KOPT-K1 (cell line): Measurements from ENCODE around the gene NSMCE3.
A peak's percentile ranks its signal among the peaks of the same experiment; 100 is the strongest.

Experiments
- H3K27ac ChIP-seq: fragments of 200-600 bp; sonication (generic); 2 replicates; pipeline ENCODE4 v1.5.1; 2016; ENCODE audit warnings: antibody characterized with exemption, mild to moderate bottlenecking, low read depth, low read length; ENCODE audit not compliant: poor library complexity, severe bottlenecking
- H3K36me3 ChIP-seq: fragments of 200-600 bp; sonication (generic); 2 replicates; pipeline ENCODE4 v1.5.1; 2017; ENCODE audit warnings: antibody characterized with exemption, mild to moderate bottlenecking, low read length, moderate library complexity; ENCODE audit not compliant: insufficient read depth
- H3K9me3 ChIP-seq: fragments of 200-600 bp; sonication (generic); 2 replicates; pipeline ENCODE4 v1.5.1; 2017; ENCODE audit warnings: antibody characterized with exemption, low read length, mild to moderate bottlenecking; ENCODE audit not compliant: insufficient read depth, poor library complexity, severe bottlenecking

NSMCE3 gene

GRCh38 chr15:29280514-29280913 lies 10.9 kb upstream of the NSMCE3 start:
- Histone ChIP-seq H3K27ac (no peak overlapping the region), H3K36me3 (no peaks in the 10 kb centered on the region)

GRCh38 chr15:29278436-29279105 lies 8.9 kb upstream of the NSMCE3 start:
- Histone ChIP-seq H3K27ac (no peak overlapping the region), H3K36me3 (no peaks in the 10 kb centered on the region), H3K9me3 (no peaks in the 10 kb centered on the region)

More at GRCh38 chr15:29280514-29280913, 10.9 kb upstream of the NSMCE3 start:
- H3K9me3 ChIP-seq, result no peaks in the 10 kb centered on the region

GRCh38 chr15:29276366-29276765 lies 6.7 kb upstream of the NSMCE3 start:
- no peak overlapping the region for H3K27ac ChIP-seq
- H3K9me3 ChIP-seq, result no peaks in the 10 kb centered on the region
- H3K36me3 ChIP-seq, result no peaks in the 10 kb centered on the region

- no peak overlapping the region for H3K27ac ChIP-seq
- H3K9me3 ChIP-seq, result no peaks in the 10 kb centered on the region
- no peaks in the 10 kb centered on the region for H3K36me3 ChIP-seq
Measured at GRCh38 chr15:29275855-29276254, 6.2 kb upstream of the NSMCE3 start.

- Histone ChIP-seq H3K36me3 (no peaks in the 10 kb centered on the region), H3K9me3 (no peaks in the 10 kb centered on the region), H3K27ac (no peak overlapping the region)
Measured at GRCh38 chr15:29274946-29275345, 5.3 kb upstream of the NSMCE3 start.

- no peak overlapping the region for H3K27ac ChIP-seq
- no peaks in the 10 kb centered on the region for H3K36me3 ChIP-seq
- no peaks in the 10 kb centered on the region for H3K9me3 ChIP-seq
Measured at GRCh38 chr15:29272219-29272618, 2.6 kb upstream of the NSMCE3 start.

GRCh38 chr15:29270976-29271375 lies 1.4 kb upstream of the NSMCE3 start:
- H3K9me3 ChIP-seq, result no peaks in the 10 kb centered on the region
- H3K36me3 ChIP-seq, result no peaks in the 10 kb centered on the region
- H3K27ac ChIP-seq, result no peak overlapping the region

- peak overlapping the region; percentile 58 for H3K27ac ChIP-seq
Measured at GRCh38 chr15:29270169-29270955, 740 bp upstream of the NSMCE3 start.

GRCh38 chr15:29268706-29269484 lies 727 bp downstream of the NSMCE3 start:
- Histone ChIP-seq H3K9me3 (no peaks in the 10 kb centered on the region), H3K27ac (peak overlapping the region; percentile 58), H3K36me3 (no peaks in the 10 kb centered on the region)

More at GRCh38 chr15:29270169-29270955, 740 bp upstream of the NSMCE3 start:
- Histone ChIP-seq H3K9me3 (no peaks in the 10 kb centered on the region), H3K36me3 (no peaks in the 10 kb centered on the region)

GRCh38 chr15:29266052-29266582 lies 3.5 kb downstream of the NSMCE3 start:
- no peaks in the 10 kb centered on the region for H3K9me3 ChIP-seq
- H3K36me3 ChIP-seq, result no peaks in the 10 kb centered on the region
- H3K27ac ChIP-seq, result no peak overlapping the region

- Histone ChIP-seq H3K36me3 (no peaks in the 10 kb centered on the region), H3K9me3 (no peaks in the 10 kb centered on the region), H3K27ac (no peak overlapping the region)
Measured at GRCh38 chr15:29263289-29263688, 6.3 kb downstream of the NSMCE3 start.

GRCh38 chr15:29262738-29263137 lies 6.9 kb downstream of the NSMCE3 start:
- H3K36me3 ChIP-seq, result no peaks in the 10 kb centered on the region
- H3K27ac ChIP-seq, result no peak overlapping the region
- no peaks in the 10 kb centered on the region for H3K9me3 ChIP-seq

GRCh38 chr15:29260896-29261295 lies 8.7 kb downstream of the NSMCE3 start:
- no peaks in the 10 kb centered on the region for H3K36me3 ChIP-seq
- H3K27ac ChIP-seq, result no peak overlapping the region
- H3K9me3 ChIP-seq, result no peaks in the 10 kb centered on the region

- H3K36me3 ChIP-seq, result no peaks in the 10 kb centered on the region
Measured at GRCh38 chr15:29259233-29259632, 10.4 kb downstream of the NSMCE3 start.

GRCh38 chr15:29252234-29252633 lies 17.4 kb downstream of the NSMCE3 start:
- Histone ChIP-seq H3K9me3 (no peaks in the 10 kb centered on the region), H3K36me3 (no peaks in the 10 kb centered on the region), H3K27ac (no peak overlapping the region)

More at GRCh38 chr15:29259233-29259632, 10.4 kb downstream of the NSMCE3 start:
- no peaks in the 10 kb centered on the region for H3K9me3 ChIP-seq
- H3K27ac ChIP-seq, result no peak overlapping the region
